Renal pelvis (tissue), 4 donors: Measurements from ENCODE around the gene HLA-C. TPM values are rescaled to one million over a fixed set of nuclear protein-coding genes. Genes with fewer than 3 reads are reported as not detected.

ENCODE experiments used
- DNase-seq: peaks from one replicate; pipeline ENCODE4 v3.0.0-alpha.2; 2013
- polyA plus RNA-seq, 3 donors: library from polyadenylated mRNA; unstranded; fragments of 120-200 nt; gene quantifications; one replicate each; pipeline ENCODE4 v1.2.1, GENCODE V29; 2013; ENCODE audit not compliant: insufficient read length in 3 of 3

Gene HLA-C
- polyA plus RNA-seq, 3 donors, result 75.0 to 156 (median 150) TPM

DNA sequence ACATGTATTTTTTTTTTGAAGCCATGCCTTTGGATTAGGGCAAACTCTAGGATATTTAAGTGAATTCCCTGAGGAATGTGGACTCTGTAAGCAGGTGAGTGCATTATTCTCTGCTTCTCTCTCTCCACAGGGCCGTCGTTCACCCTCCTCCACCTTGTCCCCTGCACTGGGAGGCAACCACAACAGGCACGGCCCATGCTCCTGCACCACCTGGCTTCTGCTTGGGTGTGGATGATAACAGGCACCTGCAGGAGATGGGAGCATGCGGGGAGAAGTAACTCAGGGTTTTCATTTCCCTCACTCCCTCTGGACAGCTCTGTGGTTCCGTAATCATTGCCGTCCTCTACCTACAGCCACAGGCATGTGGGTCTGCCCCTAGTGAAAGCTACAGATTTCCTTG, 43.4 kb downstream of the HLA-C start:
- no peak for DNase-seq

DNA sequence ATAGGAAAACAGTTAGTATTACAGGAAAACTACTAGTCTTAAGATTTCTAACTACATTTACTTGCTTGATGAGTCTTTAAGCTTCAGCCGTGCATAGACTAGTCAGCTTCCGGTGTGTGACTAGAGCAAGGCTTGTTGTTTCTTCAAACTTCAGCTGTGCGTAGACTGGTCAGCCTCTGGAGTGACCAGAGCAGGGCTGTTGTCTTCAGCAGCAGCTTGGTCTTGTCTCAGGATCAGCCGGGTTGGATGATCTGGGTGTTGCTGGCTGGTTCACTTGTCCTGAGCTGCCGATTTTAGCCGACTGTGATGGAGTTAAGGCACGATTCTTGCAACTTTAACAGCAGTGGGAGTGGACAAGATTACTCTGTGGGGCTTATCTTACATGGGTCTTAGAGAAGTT, 44.7 kb downstream of the HLA-C start:
- DNase-seq, result no peak

DNA sequence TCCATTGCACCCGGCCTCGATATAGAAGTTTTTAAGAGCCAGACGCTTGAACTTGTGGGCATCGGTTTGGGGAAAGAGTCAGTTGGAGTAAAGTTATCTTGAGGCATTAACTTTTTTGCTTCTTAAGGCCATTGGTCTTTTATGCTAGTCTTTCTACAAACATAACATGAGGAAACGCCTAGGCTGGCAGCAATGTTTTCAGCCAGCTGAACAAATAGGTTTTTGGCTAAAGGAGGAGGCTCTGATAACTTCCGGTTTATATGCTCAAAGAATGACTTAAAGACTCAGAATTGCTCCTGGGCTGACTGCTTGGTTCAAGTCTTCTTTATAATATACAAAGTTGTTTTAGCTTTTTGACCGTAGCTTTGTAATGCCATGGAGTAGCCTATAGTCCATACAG, 46.2 kb downstream of the HLA-C start:
- no peak for DNase-seq

DNA sequence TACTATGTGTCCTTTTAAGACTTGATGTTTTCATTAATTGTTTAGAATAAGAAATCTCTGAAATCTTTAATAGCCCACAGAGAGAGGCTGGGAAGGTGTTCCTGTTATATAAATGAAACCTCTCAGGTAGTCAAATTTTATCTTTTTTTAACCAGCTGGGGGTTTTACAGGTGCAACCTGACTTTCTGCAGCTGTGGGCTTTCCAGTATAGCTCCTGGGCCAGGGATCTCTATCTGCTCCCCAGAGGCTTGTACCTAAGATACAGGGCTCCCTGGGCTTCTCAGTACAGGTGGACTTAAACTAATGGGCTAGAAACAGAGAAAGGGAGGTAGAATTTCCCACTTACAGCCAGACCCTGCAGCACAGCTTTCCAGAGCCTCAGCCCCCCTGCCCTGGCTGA, 49.4 kb downstream of the HLA-C start:
- no peak for DNase-seq

Other genes starting within 250 kb of the HLA-C start
- not detected for gene C6orf15, start 159.5 kb downstream of the HLA-C start, polyA plus RNA-seq
- gene PSORS1C1, start 157.3 kb downstream of the HLA-C start, polyA plus RNA-seq, result under 1 TPM in 1 of 3 donors, not detected in 2; 0.36 TPM
- gene CDSN, start 151.6 kb downstream of the HLA-C start, polyA plus RNA-seq, result under 1 TPM in 1 of 3 donors, not detected in 2; 0.06 TPM
- gene PSORS1C2, start 133.0 kb downstream of the HLA-C start, polyA plus RNA-seq, result under 1 TPM in 1 of 3 donors, not detected in 2; 0.10 TPM
- gene CCHCR1, start 114.3 kb downstream of the HLA-C start, polyA plus RNA-seq, result 10 to 100 TPM; 35.4 to 48.5 (median 41.7) TPM
- gene TCF19, start 113.5 kb downstream of the HLA-C start, polyA plus RNA-seq, result 10 to 100 TPM; 16.3 to 21.4 (median 17.3) TPM
- 1 to 10 TPM; 1.9 to 9.2 (median 7.2) TPM for gene POU5F1, start 101.4 kb downstream of the HLA-C start, polyA plus RNA-seq
- 100 to 1,000 TPM; 104 to 117 (median 116) TPM for gene HLA-B, start 85.1 kb upstream of the HLA-C start, polyA plus RNA-seq
- 10 to 100 TPM in 2 of 3 donors, 1 to 10 TPM in 1; 7.0 to 11.8 (median 11.4) TPM for gene MICA, start 131.5 kb upstream of the HLA-C start, polyA plus RNA-seq
- 1 to 10 TPM; 1.4 to 1.9 (median 1.4) TPM for gene MICB, start 226.1 kb upstream of the HLA-C start, polyA plus RNA-seq